NOMO-1 (cell line): ENCODE measurements around the gene PACS1.
"Not testable (repeated sequence)": the region's sequence is repeated elsewhere in the genome, so short reads cannot be mapped to it uniquely, and the experiment has no call there.

Experiments
- DNase-seq, 2 experiments: peaks; one replicate each; lab custom pipeline; 2025; ENCODE audit not compliant: unreplicated experiment in 2 of 2; lab: John Stamatoyannopoulos, UW

PACS1 gene

DNA sequence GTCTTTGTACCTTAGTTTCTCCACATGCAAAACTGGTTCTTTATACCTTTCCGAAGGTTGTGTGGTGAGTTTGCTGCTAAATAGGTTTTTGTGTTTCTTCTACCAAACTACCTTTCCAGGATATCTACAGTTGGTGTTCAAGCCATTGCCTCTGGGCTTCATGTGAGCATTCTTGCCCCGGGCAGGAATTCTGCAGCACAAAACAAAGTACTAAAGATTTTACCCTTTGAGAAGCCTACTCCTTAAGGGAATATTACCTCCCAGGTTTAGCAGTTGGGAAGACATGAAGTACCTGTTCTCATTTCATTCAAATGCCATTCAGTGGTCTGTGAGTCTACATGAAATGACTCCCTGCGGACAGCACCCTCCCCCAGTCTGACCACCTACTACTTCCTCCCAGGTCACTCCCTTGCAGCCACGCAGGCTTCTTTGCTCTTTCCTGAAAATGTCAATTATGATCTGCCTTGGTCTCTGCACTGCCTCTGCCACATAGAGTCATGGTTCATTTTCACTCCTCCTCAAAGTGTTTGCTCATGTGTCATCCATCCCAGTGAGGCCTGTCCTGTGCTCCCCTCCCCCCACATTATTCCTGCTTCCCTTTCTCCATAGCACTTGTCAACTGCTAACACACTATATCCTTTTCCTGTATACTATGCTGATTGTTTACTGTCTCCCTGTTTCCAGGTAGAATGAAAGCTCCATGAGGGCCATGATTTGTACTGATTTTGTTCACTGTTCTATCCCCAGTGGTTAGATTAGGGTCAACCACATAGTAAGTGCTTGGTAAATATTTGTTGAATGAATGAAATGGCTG, 36.9 kb downstream of the PACS1 start:
- DNase-seq: no peak

GRCh38 chr11:66107600-66108510, 37.8 kb downstream of the PACS1 start:
- no peak for DNase-seq

DNA sequence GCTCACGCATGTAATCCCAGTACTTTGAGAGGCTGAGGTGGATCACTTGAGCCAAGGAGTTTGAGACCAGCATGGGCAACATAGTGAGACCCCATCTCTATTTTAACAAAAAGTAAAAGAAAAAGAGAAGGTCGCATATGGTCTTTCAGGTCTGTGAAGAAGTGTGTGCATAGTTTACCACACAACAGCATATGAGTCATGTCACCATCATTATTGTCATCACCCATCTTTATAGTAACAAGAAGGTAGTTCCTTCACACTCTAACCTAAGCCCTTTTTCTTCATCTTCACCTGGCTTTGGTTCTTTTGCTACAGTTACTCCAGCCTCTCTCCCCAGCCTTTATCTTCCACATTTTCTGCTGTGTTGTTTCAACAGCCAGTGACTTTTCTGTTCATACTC, 39.2 kb downstream of the PACS1 start:
- DNase-seq: no peak

DNA sequence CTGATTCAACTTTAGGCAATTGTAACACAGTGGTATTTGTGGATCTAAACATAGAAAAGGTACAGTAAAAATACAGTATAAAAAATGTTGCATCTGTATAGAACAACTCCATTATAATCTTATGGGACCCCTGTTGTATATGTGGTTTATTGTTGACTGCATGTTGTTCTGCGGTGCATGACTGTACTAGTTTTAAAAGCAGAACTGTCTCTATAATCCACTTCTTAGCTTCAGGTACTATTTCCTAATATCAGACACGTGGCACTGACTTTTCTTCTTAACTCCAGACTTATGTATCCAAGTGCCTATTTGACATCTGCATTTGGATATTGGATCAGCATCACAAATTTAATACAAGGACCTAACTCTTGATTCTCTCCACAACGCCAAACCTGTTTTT, 41.1 kb downstream of the PACS1 start:
- DNase-seq: no peak

- DNase-seq: no peak
These were observed 42.0 kb downstream of the PACS1 start for GRCh38 chr11:66112041-66112491.

DNA sequence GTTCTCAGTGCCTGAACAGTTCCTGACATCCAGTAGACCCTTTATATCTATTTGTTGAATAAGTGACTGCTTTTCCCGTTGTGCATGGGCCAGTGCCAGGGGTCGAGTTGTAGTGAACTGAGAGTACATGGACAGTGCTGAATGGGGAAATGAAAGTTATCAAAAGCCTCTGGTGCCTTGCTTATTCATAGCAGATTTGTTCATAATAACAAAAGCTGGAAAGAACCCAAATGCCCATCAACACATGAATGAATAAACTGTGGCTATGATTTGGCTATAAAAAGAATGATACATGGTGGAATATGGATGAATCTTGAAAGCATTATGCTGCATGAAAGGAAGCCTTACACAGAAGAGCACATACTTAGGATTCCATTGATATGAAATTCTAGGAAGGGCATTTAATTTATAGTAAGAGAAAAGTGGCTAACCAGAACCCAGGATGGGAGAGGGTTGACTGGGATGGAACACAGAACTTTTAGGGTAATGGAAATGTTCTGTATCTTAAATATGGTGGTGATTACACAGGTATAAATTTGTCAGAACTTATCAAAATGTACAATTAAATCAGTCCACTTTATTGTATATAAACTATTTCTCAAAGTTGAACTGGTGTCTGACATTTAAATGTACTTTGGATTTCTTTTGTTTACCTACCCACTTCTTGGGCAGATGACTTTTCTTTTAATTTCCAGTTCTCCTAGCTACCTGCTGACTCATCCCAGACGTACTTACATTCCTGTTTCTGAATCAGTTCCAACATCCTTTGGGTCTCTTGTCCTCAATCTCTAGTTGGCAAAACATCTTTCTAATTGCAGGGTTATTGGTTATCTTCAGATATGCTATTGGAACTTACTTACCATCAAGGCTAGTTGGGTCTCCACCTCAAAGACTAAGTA, 42.8 kb downstream of the PACS1 start:
- peak; percentile 37 to 69 for DNase-seq

DNA sequence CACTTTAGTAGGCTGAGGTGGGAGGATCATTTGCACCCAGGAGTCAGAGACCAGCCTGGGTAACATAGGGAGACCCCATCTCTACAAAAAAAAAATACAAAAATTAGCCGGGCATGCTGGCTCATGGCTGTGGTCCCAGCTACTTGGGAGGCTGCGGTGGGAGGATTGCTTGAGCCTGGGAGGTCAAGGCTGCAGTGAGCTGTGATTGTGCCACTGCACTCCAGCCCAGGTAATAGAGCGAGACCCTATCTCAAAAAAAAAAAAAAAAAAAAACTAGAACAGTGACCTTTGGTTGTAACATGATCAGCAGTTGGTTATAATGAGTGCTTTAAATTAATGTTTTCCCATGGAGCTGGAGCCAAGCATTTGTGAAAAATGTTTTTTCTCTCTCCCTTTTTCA, 44.9 kb downstream of the PACS1 start:
- not testable (repeated sequence) for DNase-seq

DNA sequence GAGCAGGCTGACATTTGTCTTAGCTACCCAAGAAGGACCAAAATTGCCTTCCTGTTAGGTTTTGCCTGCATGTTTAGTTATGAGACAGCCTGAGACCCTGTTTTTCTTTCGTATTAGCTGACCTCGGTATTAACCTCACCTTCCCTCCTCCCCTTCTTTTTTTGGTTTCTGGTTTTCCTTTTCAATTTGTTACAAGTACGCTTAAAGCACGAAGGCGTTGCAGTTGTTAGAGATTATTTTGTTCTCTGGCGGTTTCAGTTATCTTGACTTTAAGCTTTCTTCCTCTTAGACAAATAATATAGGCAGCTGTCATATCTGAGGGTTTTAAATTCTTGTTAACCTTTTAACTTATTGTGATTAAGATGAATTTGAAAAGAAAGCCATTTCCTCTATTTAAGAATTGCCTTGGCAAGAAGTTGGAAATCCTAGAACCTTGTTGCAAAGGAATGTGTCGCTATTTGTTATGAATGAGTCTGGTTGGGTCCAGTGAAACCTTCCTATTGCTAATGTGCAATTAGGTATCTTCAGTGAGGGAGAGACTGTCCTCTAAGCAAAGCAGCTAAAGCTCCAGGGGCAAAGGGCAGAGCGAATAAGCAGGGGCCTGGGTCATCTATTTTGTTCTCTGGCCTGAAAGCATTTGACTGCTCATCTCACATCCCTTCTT, 45.7 kb downstream of the PACS1 start:
- no peak for DNase-seq

- DNase-seq: no peak
These were observed 46.7 kb downstream of the PACS1 start for GRCh38 chr11:66116576-66117361.

DNA sequence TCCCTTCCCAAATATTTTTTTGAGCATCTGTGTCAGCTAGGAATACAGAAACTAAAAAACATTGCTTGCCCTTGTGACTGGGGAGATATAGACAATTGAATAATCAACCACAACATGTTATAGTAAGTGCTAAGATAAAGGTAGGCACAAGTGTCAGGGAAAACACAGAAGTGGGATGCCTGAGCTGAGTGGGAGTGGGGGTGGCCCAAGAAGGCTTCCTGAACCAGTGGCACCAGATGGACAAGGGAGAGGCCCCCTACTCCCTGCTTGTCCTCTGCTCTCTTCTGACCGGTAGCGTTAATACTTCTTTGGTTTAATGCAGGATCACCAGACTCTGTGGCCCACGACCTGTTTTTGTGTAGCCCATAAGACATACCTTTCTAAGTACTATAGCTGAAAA, 48.8 kb downstream of the PACS1 start:
- DNase-seq: no peak

DNA sequence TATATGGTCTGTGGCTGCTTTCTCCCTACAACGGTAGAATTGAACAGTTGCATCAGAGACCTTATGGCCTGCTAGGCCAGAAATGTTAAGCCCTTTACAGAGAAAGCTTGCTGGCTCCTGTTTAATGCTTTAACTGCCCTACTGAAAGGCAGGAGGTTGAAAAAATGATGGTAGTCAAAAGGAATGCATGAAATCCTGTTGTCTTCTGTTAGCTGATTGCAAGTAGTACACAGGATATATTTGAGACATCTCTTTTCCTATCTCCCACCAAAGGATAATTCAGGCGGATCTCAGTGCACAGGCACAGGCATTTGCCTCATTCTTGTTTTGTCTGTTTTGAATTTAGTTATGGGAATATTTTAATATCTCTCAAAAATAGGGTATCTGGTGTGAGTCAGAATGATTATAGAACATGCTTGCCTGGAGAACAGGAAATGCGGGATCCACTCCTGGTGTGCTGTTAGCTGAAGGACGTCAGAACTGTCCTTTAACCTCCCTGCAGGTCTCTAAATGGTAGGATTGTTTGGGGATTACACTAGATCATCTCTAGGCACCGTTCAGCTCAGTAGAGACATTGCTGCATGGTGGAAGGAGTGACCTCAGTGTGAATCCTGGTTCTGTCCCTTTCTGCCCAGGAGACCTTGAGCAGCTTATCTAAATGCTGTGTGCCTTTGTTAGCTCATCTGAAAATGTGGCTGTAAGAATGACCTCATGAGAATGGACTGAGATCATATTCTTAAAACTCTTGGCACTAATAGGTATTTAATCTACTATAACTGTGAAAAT, 49.5 kb downstream of the PACS1 start:
- DNase-seq: no peak

- DNase-seq: no peak
These were observed 51.4 kb downstream of the PACS1 start for GRCh38 chr11:66121466-66121865.

DNA sequence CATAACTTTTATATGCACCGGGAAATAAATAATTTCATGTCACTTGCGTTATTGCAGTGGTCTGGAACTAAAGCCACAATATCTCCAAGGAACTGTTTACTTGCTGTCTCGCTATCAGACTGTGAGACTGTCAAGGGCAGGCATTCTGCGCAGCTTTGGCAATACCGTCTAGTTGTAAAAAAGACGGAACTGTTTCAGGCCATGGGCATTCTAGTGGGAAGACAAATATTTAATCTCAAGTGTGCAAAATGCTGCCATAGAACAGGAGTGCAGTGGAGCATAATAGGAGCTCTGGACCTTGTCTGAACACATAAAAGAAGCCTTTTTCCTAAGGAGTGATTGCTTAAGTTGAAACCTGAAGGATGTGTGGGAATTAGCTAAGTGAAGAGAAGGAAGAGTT, 53.8 kb downstream of the PACS1 start:
- no peak for DNase-seq

DNA sequence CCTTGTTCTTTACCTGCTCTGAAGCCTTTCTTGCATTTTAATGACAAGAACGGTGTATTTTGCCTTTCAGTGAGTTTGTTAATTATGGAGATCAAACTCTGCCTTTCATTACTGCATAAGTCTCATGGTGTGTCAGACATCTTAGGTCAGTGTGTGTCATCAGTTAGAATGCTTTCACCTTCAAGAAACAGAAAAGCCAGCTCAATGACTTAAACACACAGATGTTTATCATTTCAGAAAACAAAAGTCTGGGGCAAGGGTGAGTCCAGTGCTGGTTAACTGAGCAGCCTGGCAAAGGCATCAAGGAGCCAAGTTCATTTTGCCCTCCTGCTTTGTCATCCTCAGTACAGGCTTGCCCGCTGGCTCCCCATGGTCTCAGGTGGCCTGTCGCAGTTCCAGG, 54.5 kb downstream of the PACS1 start:
- no peak for DNase-seq

DNA sequence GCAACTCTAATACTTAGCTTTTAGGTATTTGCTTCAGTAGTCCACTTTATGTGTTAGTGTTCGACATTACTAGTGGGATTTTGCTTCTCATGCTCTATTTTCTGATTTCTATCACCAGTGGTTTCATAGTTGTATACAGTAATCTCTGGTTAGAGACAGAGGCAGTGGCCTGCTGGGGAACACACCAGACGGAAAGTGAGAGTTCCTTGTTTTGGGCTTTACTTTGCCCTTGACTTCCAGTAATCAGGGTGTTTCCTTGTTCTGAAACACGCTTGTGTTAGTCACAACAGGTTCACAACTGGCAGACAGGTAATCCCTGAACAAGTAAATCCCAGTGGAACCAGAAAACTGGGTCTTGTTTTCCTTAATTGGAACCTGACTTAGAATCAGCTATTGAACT, 56.0 kb downstream of the PACS1 start:
- peak in 1 of 2 experiments; percentile 42 for DNase-seq

- peak; percentile 22 to 60 for DNase-seq
These were observed 56.9 kb downstream of the PACS1 start for GRCh38 chr11:66126808-66127555.

DNA sequence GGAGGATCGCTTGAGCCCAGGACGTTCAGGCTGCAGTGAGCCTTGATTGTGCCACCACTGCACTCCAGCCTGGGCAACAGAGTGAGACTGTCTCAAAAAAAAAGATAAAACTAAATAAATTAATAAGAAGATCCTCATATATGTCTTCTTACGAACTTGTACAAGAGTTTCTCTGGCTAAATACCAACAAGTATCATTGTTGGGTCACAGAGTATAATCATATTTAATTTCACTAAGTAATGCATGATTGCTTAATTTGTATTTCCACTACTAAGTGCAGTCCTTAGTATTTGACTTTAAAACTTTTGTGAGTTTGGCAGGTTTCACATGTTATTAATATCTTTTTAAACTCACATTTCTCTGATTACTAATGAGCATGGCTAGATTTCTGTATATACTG, 60.9 kb downstream of the PACS1 start:
- DNase-seq: no peak
